Keratinocyte (primary cell): Measurements from ENCODE around the gene RHOBTB3. TPM values are rescaled to one million over a fixed set of nuclear protein-coding genes. Genes with fewer than 3 reads are reported as not detected.

Experiments
- DNase-seq: peaks from one replicate; pipeline ENCODE4 v3.0.0-alpha.2; 2011; ENCODE audit warnings: low read depth, missing footprints, low spot score
- FAIRE-seq: peaks from 2 replicates; lab custom pipeline; 2011; peaks lifted over from hg19 to GRCh38; lab: Jason Lieb, UNC
- H2AFZ ChIP-seq: 2 replicates; pipeline ENCODE4 v1.6.0; 2012; ENCODE audit warnings: low read length, control low read depth, inconsistent platforms; ENCODE audit not compliant: control insufficient read depth
- H3K27ac ChIP-seq: 2 replicates; pipeline ENCODE4 v1.5.1; 2011; ENCODE audit warnings: low read length; ENCODE audit not compliant: control insufficient read depth, insufficient read depth
- H3K27me3 ChIP-seq: 3 replicates; pipeline ENCODE4 v1.6.0; 2011; ENCODE audit warnings: low read length; ENCODE audit not compliant: control insufficient read depth, insufficient read depth; ENCODE audit errors: extremely low read depth
- H3K36me3 ChIP-seq, 2 experiments: 2 replicates in 1 of 2; 3 replicates in 1 of 2; pipeline ENCODE4 v1.5.1; 2011; ENCODE audit warnings: low read length in 2 of 2, mild to moderate bottlenecking in 1 of 2; ENCODE audit not compliant: control insufficient read depth in 2 of 2, insufficient read depth in 2 of 2; ENCODE audit errors: extremely low read depth in 1 of 2
- H3K4me1 ChIP-seq: 3 replicates; pipeline ENCODE4 v1.5.1; 2011; ENCODE audit warnings: low read length; ENCODE audit not compliant: control insufficient read depth, insufficient read depth; ENCODE audit errors: extremely low read depth
- H3K4me2 ChIP-seq: 3 replicates; pipeline ENCODE4 v1.6.0; 2011; ENCODE audit warnings: low read depth, low read length; ENCODE audit not compliant: control insufficient read depth, insufficient read depth; ENCODE audit errors: extremely low read depth
- H3K4me3 ChIP-seq, 3 experiments: fragments of 200-600 bp in 1 of 3; sonication (generic) in 1 of 3; 2 replicates in 2 of 3; 3 replicates in 1 of 3; pipeline ENCODE4 v1.5.1; 2011 to 2016; ENCODE audit warnings: low read length in 3 of 3, mild to moderate bottlenecking in 3 of 3, control low read depth in 2 of 3, inconsistent platforms in 1 of 3, low read depth in 1 of 3, mixed read lengths in 1 of 3, mixed run types in 1 of 3, moderate library complexity in 1 of 3; ENCODE audit not compliant: control insufficient read depth in 2 of 3, insufficient read depth in 2 of 3; ENCODE audit errors: extremely low read depth in 1 of 3
- H3K79me2 ChIP-seq: 2 replicates; pipeline ENCODE4 v1.6.0; 2012; ENCODE audit warnings: low read length; ENCODE audit not compliant: control insufficient read depth, insufficient read depth
- H3K9ac ChIP-seq: 3 replicates; pipeline ENCODE4 v1.6.0; 2011; ENCODE audit warnings: low read length; ENCODE audit not compliant: control insufficient read depth, insufficient read depth; ENCODE audit errors: extremely low read depth
- H3K9me1 ChIP-seq: 3 replicates; pipeline ENCODE4 v1.6.0; 2011; ENCODE audit warnings: low read length; ENCODE audit not compliant: control insufficient read depth, insufficient read depth; ENCODE audit errors: extremely low read depth
- H3K9me3 ChIP-seq: 2 replicates; pipeline ENCODE4 v1.5.1; 2012; ENCODE audit warnings: low read depth, low read length; ENCODE audit not compliant: control insufficient read depth
- H4K20me1 ChIP-seq: 3 replicates; pipeline ENCODE4 v1.6.0; 2011; ENCODE audit warnings: low read length; ENCODE audit not compliant: control insufficient read depth, insufficient read depth; ENCODE audit errors: extremely low read depth
- EZH2 ChIP-seq: IDR thresholded peaks from one replicate; pipeline ENCODE4 v1.6.1; 2012; ENCODE audit warnings: inconsistent platforms, mild to moderate bottlenecking, low read length, moderate library complexity
- dilution Hi-C: fragments of 300-500 bp; cut with MboI; formaldehyde crosslinking; loops from one replicate; pipeline ENCODE4 v1.7.0; 2020; ENCODE audit warnings: low sequenced_read_pairs; ENCODE audit not compliant: extremely low pct_ligation_motif_present
- polyA plus RNA-seq, 5 experiments: library from polyadenylated mRNA; depleted of rRNA in 3 of 5; stranded (reverse) in 3 of 5; stranded (forward) in 1 of 5; unstranded in 1 of 5; fragments of >200 nt; gene quantifications; 1 replicate in 1 of 5; 2 replicates in 3 of 5; 3 replicates in 1 of 5; pipeline versions ENCODE4 v1.2.1 to v1.2.3, GENCODE V29; 2011 to 2012; ENCODE audit warnings: missing spikeins in 2 of 5, low read depth in 1 of 5, low replicate concordance in 1 of 5
- TF ChIP-seq, protein P1 (sequence below), 3 experiments: IDR thresholded peaks in 1 of 3; conservative IDR thresholded peaks in 1 of 3; optimal IDR thresholded peaks in 1 of 3; 2 replicates in 2 of 3; 3 replicates in 1 of 3; pipeline versions ENCODE3 to v1.5.1; 2011; ENCODE audit warnings: low read length in 3 of 3, mild to moderate bottlenecking in 3 of 3, moderate library complexity in 2 of 3, control low read depth in 1 of 3, inconsistent platforms in 1 of 3; ENCODE audit not compliant: insufficient read depth in 2 of 3; ENCODE audit errors: extremely low read depth in 1 of 3

RHOBTB3 gene
- polyA plus RNA-seq, 1 donor (not counting 4 experiments of a cell fraction or from before 2014, with no cell fraction given): 4.7 TPM

DNA sequence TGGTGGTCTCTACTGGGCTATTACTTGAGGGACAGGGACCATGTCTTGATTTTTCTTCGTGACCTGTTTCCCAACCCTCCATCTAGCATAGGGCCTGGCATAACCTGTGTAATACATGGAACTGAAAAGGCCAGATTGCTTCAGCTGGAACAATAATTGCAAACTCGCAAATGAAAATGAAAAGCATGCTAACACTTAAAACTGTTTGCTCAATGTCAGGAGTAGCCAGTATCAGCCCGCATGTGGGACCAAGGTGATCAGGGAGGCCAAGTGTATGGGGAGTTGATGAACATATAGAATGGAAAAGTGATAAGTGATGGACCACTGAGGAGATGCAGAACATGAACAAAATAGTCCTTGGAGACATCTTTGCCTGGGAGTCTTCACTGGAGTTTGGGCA lies 66.2 kb downstream of the RHOBTB3 start:
- Histone ChIP-seq H3K4me3 (no peak overlapping the region), H3K9me1 (no peaks in the 10 kb centered on the region), H3K79me2 (no peaks in the 10 kb centered on the region), H3K36me3 (no peaks in the 10 kb centered on the region), H3K9me3 (no peaks in the 10 kb centered on the region), H2AFZ (no peak overlapping the region), H3K27me3 (no peaks in the 10 kb centered on the region), H3K27ac (no peak overlapping the region), H3K9ac (no peak overlapping the region), H4K20me1 (no peaks in the 10 kb centered on the region), H3K4me1 (no peaks in the 10 kb centered on the region), H3K4me2 (no peak overlapping the region)
- TF ChIP-seq, protein P1, sequence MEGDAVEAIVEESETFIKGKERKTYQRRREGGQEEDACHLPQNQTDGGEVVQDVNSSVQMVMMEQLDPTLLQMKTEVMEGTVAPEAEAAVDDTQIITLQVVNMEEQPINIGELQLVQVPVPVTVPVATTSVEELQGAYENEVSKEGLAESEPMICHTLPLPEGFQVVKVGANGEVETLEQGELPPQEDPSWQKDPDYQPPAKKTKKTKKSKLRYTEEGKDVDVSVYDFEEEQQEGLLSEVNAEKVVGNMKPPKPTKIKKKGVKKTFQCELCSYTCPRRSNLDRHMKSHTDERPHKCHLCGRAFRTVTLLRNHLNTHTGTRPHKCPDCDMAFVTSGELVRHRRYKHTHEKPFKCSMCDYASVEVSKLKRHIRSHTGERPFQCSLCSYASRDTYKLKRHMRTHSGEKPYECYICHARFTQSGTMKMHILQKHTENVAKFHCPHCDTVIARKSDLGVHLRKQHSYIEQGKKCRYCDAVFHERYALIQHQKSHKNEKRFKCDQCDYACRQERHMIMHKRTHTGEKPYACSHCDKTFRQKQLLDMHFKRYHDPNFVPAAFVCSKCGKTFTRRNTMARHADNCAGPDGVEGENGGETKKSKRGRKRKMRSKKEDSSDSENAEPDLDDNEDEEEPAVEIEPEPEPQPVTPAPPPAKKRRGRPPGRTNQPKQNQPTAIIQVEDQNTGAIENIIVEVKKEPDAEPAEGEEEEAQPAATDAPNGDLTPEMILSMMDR (optimal IDR thresholded peaks at IDR 0.05 in 1 of 3, IDR thresholded peaks at IDR 0.05 in 1 of 3, conservative IDR thresholded peaks at IDR 0.05 in 1 of 3; ENCODE audit: extremely low read depth in 1 of 3, insufficient read depth in 2 of 3, low read length in 3 of 3): no peak
- FAIRE-seq (no peak), DNase-seq (no peak)
- dilution Hi-C loops: no loop called here

- Histone ChIP-seq H3K79me2 (no peaks in the 10 kb centered on the region), H3K4me3 (no peak overlapping the region), H3K9ac (no peak overlapping the region), H3K27ac (no peak overlapping the region), H3K36me3 (no peaks in the 10 kb centered on the region), H4K20me1 (no peaks in the 10 kb centered on the region), H2AFZ (no peak overlapping the region), H3K9me3 (no peaks in the 10 kb centered on the region), H3K27me3 (no peaks in the 10 kb centered on the region), H3K4me2 (no peak overlapping the region), H3K9me1 (no peaks in the 10 kb centered on the region), H3K4me1 (no peaks in the 10 kb centered on the region)
- FAIRE-seq: no peak
- dilution Hi-C loops: no loop called here
- DNase-seq: no peak
- TF ChIP-seq, protein P1 (optimal IDR thresholded peaks at IDR 0.05 in 1 of 3, IDR thresholded peaks at IDR 0.05 in 1 of 3, conservative IDR thresholded peaks at IDR 0.05 in 1 of 3; ENCODE audit: extremely low read depth in 1 of 3, insufficient read depth in 2 of 3, low read length in 3 of 3): no peak
- TF ChIP-seq EZH2: no peak
Measured at GRCh38 chr5:95798048-95798447, 66.9 kb downstream of the RHOBTB3 start.
